Mesendoderm (in vitro differentiated cells): ENCODE data around the gene ITPA.

Experiments used
- DNase-seq: peaks from one replicate; pipeline ENCODE4 v3.0.0; 2013
- H2AK5ac ChIP-seq: 2 replicates; pipeline ENCODE4 v1.6.1; 2013; ENCODE audit warnings: low read length, inconsistent platforms
- H2BK120ac ChIP-seq: 2 replicates; pipeline ENCODE4 v1.6.1; 2013; ENCODE audit warnings: low read depth, mild to moderate bottlenecking, low read length, moderate library complexity, mixed read lengths
- H2BK15ac ChIP-seq: replicated peaks from 2 replicates; pipeline ENCODE4 v1.6.1; 2013; ENCODE audit warnings: low read depth, mild to moderate bottlenecking, moderate library complexity
- H2BK5ac ChIP-seq: 2 replicates; pipeline ENCODE4 v1.6.1; 2013; ENCODE audit warnings: low read length, inconsistent platforms
- H3K18ac ChIP-seq: 2 replicates; pipeline ENCODE4 v1.6.1; 2013; ENCODE audit warnings: mild to moderate bottlenecking, low read length, mixed read lengths
- H3K23ac ChIP-seq: one replicate; pipeline ENCODE4 v1.6.1; 2013; ENCODE audit warnings: low read length
- H3K27ac ChIP-seq: 2 replicates; pipeline ENCODE4 v1.5.1; 2013; ENCODE audit warnings: low read depth, mild to moderate bottlenecking, inconsistent platforms, low read length, moderate library complexity
- H3K27me3 ChIP-seq: 2 replicates; pipeline ENCODE4 v1.6.1; 2013; ENCODE audit warnings: low read length, control low read depth, mild to moderate bottlenecking, inconsistent platforms; ENCODE audit not compliant: insufficient read depth, poor library complexity
- H3K36me3 ChIP-seq: 2 replicates; pipeline ENCODE4 v1.6.1; 2013; ENCODE audit warnings: low read length, inconsistent platforms; ENCODE audit not compliant: control insufficient read depth, insufficient read depth
- H3K4ac ChIP-seq: one replicate; pipeline ENCODE4 v1.6.1; 2013; ENCODE audit warnings: low read depth, mild to moderate bottlenecking, low read length, moderate library complexity
- H3K4me1 ChIP-seq: 2 replicates; pipeline ENCODE4 v1.6.1; 2013; ENCODE audit warnings: low read depth, low read length, inconsistent platforms; ENCODE audit not compliant: control insufficient read depth
- H3K4me2 ChIP-seq: 2 replicates; pipeline ENCODE4 v1.6.1; 2013; ENCODE audit warnings: low read length
- H3K4me3 ChIP-seq: 2 replicates; pipeline ENCODE4 v1.5.1; 2013; ENCODE audit warnings: mild to moderate bottlenecking, low read length
- H3K56ac ChIP-seq: one replicate; pipeline ENCODE4 v1.6.1; 2013; ENCODE audit warnings: low read length
- H3K79me1 ChIP-seq: 2 replicates; pipeline ENCODE4 v1.6.1; 2013; ENCODE audit warnings: low read length, inconsistent platforms
- H3K79me2 ChIP-seq: 2 replicates; pipeline ENCODE4 v1.6.1; 2013; ENCODE audit warnings: mild to moderate bottlenecking, low read length; ENCODE audit not compliant: control insufficient read depth, insufficient read depth
- H3K9ac ChIP-seq: 2 replicates; pipeline ENCODE4 v1.6.1; 2013; ENCODE audit warnings: low read length, inconsistent platforms
- H4K5ac ChIP-seq: one replicate; pipeline ENCODE4 v1.6.1; 2013; ENCODE audit warnings: low read length
- H4K8ac ChIP-seq: one replicate; pipeline ENCODE4 v1.6.1; 2013; ENCODE audit warnings: low read depth, mild to moderate bottlenecking, control low read depth, low read length, moderate library complexity
- WGBS: extraction: QIAGEN DNeasy Blood & Tissue Kit; methylation state at CpG from one replicate; pipeline ENCODE4 v1.1.7; 2013; ENCODE audit warnings: low lambda C conversion rate, missing lambda C conversion rate; ENCODE audit not compliant: insufficient coverage; ENCODE audit errors: extremely low coverage; 5-methylcytosine and 5-hydroxymethylcytosine counted together

ITPA gene

GRCh38 chr20:3247638-3248037 lies 38.3 kb downstream of the ITPA start:
- Histone ChIP-seq H3K56ac (no peak overlapping the region), H2AK5ac (no peak overlapping the region), H4K8ac (no peak overlapping the region), H3K36me3 (no peaks in the 10 kb centered on the region), H3K4me2 (no peak overlapping the region), H2BK5ac (no peak overlapping the region), H3K4me1 (peaks cover 2% of the 10 kb centered on the region), H3K4me3 (no peak overlapping the region), H3K23ac (no peak overlapping the region), H3K27ac (no peak overlapping the region), H3K4ac (no peak overlapping the region), H3K27me3 (no peaks in the 10 kb centered on the region), H2BK120ac (no peak overlapping the region), H4K5ac (no peak overlapping the region), H3K79me2 (no peaks in the 10 kb centered on the region), H3K79me1 (no peaks in the 10 kb centered on the region), H2BK15ac (no peak overlapping the region), H3K9ac (no peak overlapping the region), H3K18ac (no peak overlapping the region)
- no CpG with 5 or more reads among the region's 4 CpGs for WGBS
- DNase-seq: no peak

GRCh38 chr20:3248167-3248992 lies 39.1 kb downstream of the ITPA start:
- H3K36me3 ChIP-seq: no peaks in the 10 kb centered on the region
- no peak overlapping the region for H4K5ac ChIP-seq
- no peaks in the 10 kb centered on the region for H3K79me1 ChIP-seq
- H3K27ac ChIP-seq: no peak overlapping the region
- H2BK5ac ChIP-seq: no peak overlapping the region
- H3K79me2 ChIP-seq: no peaks in the 10 kb centered on the region
- H3K4me2 ChIP-seq: peak overlapping the region; percentile 71
- H2BK15ac ChIP-seq: no peak overlapping the region
- no peaks in the 10 kb centered on the region for H3K27me3 ChIP-seq
- no peak overlapping the region for H4K8ac ChIP-seq
- WGBS: no CpG with 5 or more reads among the region's 53 CpGs
- peak overlapping the region; percentile 54 for H3K9ac ChIP-seq
- H3K4ac ChIP-seq: no peak overlapping the region
- H3K4me1 ChIP-seq: peaks cover 2% of the 10 kb centered on the region
- H2BK120ac ChIP-seq: no peak overlapping the region
- H2AK5ac ChIP-seq: no peak overlapping the region
- no peak overlapping the region for H3K23ac ChIP-seq
- peak overlapping the region; percentile 54 for H3K56ac ChIP-seq
- peak; percentile 71 for DNase-seq
- H3K4me3 ChIP-seq: no peak overlapping the region
- H3K18ac ChIP-seq: no peak overlapping the region

GRCh38 chr20:3248993-3249347 lies 39.7 kb downstream of the ITPA start:
- H3K27ac ChIP-seq: no peak overlapping the region
- H3K23ac ChIP-seq: no peak overlapping the region
- no peaks in the 10 kb centered on the region for H3K27me3 ChIP-seq
- H3K9ac ChIP-seq: peak overlapping the region; percentile 54
- peak overlapping the region; percentile 71 for H3K4me2 ChIP-seq
- H3K18ac ChIP-seq: no peak overlapping the region
- H3K4ac ChIP-seq: no peak overlapping the region
- H2BK5ac ChIP-seq: no peak overlapping the region
- H3K56ac ChIP-seq: peak overlapping the region; percentile 54
- H3K36me3 ChIP-seq: no peaks in the 10 kb centered on the region
- H3K4me1 ChIP-seq: peaks cover 2% of the 10 kb centered on the region
- H3K79me2 ChIP-seq: no peaks in the 10 kb centered on the region
- H4K8ac ChIP-seq: no peak overlapping the region
- no peak overlapping the region for H2AK5ac ChIP-seq
- H2BK15ac ChIP-seq: no peak overlapping the region
- no peak for DNase-seq
- no peaks in the 10 kb centered on the region for H3K79me1 ChIP-seq
- no peak overlapping the region for H4K5ac ChIP-seq
- no peak overlapping the region for H3K4me3 ChIP-seq
- no peak overlapping the region for H2BK120ac ChIP-seq
- WGBS: no CpG with 5 or more reads among the region's 18 CpGs

GRCh38 chr20:3250091-3250504 lies 40.8 kb downstream of the ITPA start:
- Histone ChIP-seq H3K4ac (no peak overlapping the region), H4K5ac (no peak overlapping the region), H2AK5ac (no peak overlapping the region), H3K4me3 (no peak overlapping the region), H3K79me1 (no peaks in the 10 kb centered on the region), H2BK15ac (no peak overlapping the region), H3K79me2 (no peaks in the 10 kb centered on the region), H2BK120ac (no peak overlapping the region), H4K8ac (no peak overlapping the region), H3K56ac (no peak overlapping the region), H3K23ac (no peak overlapping the region), H3K4me1 (peaks cover 2% of the 10 kb centered on the region), H3K27ac (no peak overlapping the region), H3K36me3 (no peaks in the 10 kb centered on the region), H3K9ac (no peak overlapping the region), H3K27me3 (no peaks in the 10 kb centered on the region), H3K4me2 (no peak overlapping the region), H3K18ac (no peak overlapping the region), H2BK5ac (no peak overlapping the region)
- DNase-seq: peak; percentile 91
- no CpG with 5 or more reads among the region's 10 CpGs for WGBS

GRCh38 chr20:3251806-3252205 lies 42.5 kb downstream of the ITPA start:
- no peaks in the 10 kb centered on the region for H3K36me3 ChIP-seq
- no peak overlapping the region for H2BK5ac ChIP-seq
- no peak overlapping the region for H3K4me3 ChIP-seq
- H3K9ac ChIP-seq: no peak overlapping the region
- H2BK15ac ChIP-seq: no peak overlapping the region
- DNase-seq: no peak
- H2BK120ac ChIP-seq: no peak overlapping the region
- H3K4ac ChIP-seq: no peak overlapping the region
- H4K5ac ChIP-seq: no peak overlapping the region
- H3K79me1 ChIP-seq: no peaks in the 10 kb centered on the region
- no peak overlapping the region for H3K56ac ChIP-seq
- peaks cover 2% of the 10 kb centered on the region for H3K4me1 ChIP-seq
- no peak overlapping the region for H3K4me2 ChIP-seq
- no peak overlapping the region for H4K8ac ChIP-seq
- no peaks in the 10 kb centered on the region for H3K79me2 ChIP-seq
- H3K27ac ChIP-seq: no peak overlapping the region
- H3K18ac ChIP-seq: no peak overlapping the region
- no CpG with 5 or more reads among the region's 8 CpGs for WGBS
- no peak overlapping the region for H3K23ac ChIP-seq
- no peak overlapping the region for H2AK5ac ChIP-seq
- no peaks in the 10 kb centered on the region for H3K27me3 ChIP-seq

- Histone ChIP-seq H3K36me3 (no peaks in the 10 kb centered on the region), H3K4ac (no peak overlapping the region), H3K4me2 (no peak overlapping the region), H3K4me1 (no peaks in the 10 kb centered on the region), H2BK5ac (no peak overlapping the region), H3K79me2 (no peaks in the 10 kb centered on the region), H3K18ac (no peak overlapping the region), H3K56ac (no peak overlapping the region), H2BK15ac (no peak overlapping the region), H3K23ac (no peak overlapping the region), H3K9ac (no peak overlapping the region), H3K4me3 (no peak overlapping the region), H3K79me1 (no peaks in the 10 kb centered on the region), H2BK120ac (no peak overlapping the region), H3K27me3 (no peaks in the 10 kb centered on the region), H4K8ac (no peak overlapping the region), H2AK5ac (no peak overlapping the region), H4K5ac (no peak overlapping the region), H3K27ac (no peak overlapping the region)
- DNase-seq: no peak
- no CpG with 5 or more reads among the region's 5 CpGs for WGBS
Measured at GRCh38 chr20:3255728-3256127, 46.4 kb downstream of the ITPA start.
